Transverse colon (tissue), 4 donors: Measurements from ENCODE around the gene RARB.

ENCODE experiments used
- CTCF ChIP-seq, 5 experiments: fragments of 200-600 bp in 3 of 5; fragments of 450-650 bp in 2 of 5; sonication (generic) in 3 of 5; IDR thresholded peaks; 1 replicate in 2 of 5; 2 replicates in 3 of 5; pipeline ENCODE4 v1.5.1; 2016 to 2017; ENCODE audit warnings: antibody characterized with exemption in 5 of 5, inconsistent platforms in 3 of 5, mild to moderate bottlenecking in 2 of 5, moderate library complexity in 1 of 5
- POLR2A ChIP-seq: fragments of 450-650 bp; IDR thresholded peaks from one replicate; pipeline ENCODE4 v1.6.1; 2016; ENCODE audit warnings: antibody characterized with exemption, mild to moderate bottlenecking, moderate library complexity
- POLR2AphosphoS5 ChIP-seq, 3 donors: sonication (generic); formaldehyde crosslinking; IDR thresholded peaks; one replicate each; pipeline ENCODE4 v1.6.1; 2016; ENCODE audit warnings: antibody characterized with exemption in 3 of 3

- no peak for TF ChIP-seq CTCF (IDR thresholded peaks at IDR 0.05)
- TF ChIP-seq POLR2AphosphoS5 (IDR thresholded peaks at IDR 0.05) = no peak
- TF ChIP-seq POLR2A = no peak
Observed at GRCh38 chr3:25583343-25583742, 155.3 kb downstream of the RARB start.
